Measurements from ENCODE around the gene GALNT3. TPM values are rescaled to one million over a fixed set of nuclear protein-coding genes. Genes with fewer than 3 reads are reported as not detected.

Gene GALNT3
- polyA plus RNA-seq, 1 of the 3 experiments (the other 2 are of a cell fraction) = 0.05 TPM

GRCh38 chr2:165796129-165796528, 2.1 kb upstream of the GALNT3 start (continued):
- TF ChIP-seq REST (IDR thresholded peaks at IDR 0.05; ENCODE audit: low read depth, low read length) (no peak), JUND (IDR thresholded peaks at IDR 0.05) (no peak), GATA2 (CRISPR knock-in tag; IDR thresholded peaks at IDR 0.05) (no peak), RCOR1 (IDR thresholded peaks at IDR 0.05; ENCODE audit: low read length) (no peak), MEF2A (IDR thresholded peaks at IDR 0.05; ENCODE audit: borderline replicate concordance, low read depth) (no peak)

- H3K4me3 ChIP-seq (ENCODE audit: low read depth in 2 of 2, low read length in 1 of 2) = no peak overlapping the region
- DNase-seq = no peak
- no peaks in the 10 kb centered on the region for H3K27me3 ChIP-seq (ENCODE audit: insufficient read depth)
- no peak overlapping the region for H2AFZ ChIP-seq (ENCODE audit: low read depth)
- H4K20me1 ChIP-seq (ENCODE audit: insufficient read depth) = no peaks in the 10 kb centered on the region
- no peaks in the 10 kb centered on the region for H3K79me2 ChIP-seq (ENCODE audit: insufficient read depth)
- no peak overlapping the region for H3K9ac ChIP-seq
- H3K27ac ChIP-seq (ENCODE audit: low read depth in 2 of 2, low read length in 1 of 2) = no peak overlapping the region
- ChIA-PET POLR2A (no interaction called here), CTCF (interaction anchor here (1.6 kb wide), 1 partner anchor 8 kb away, joined by 5 read pairs; no protein-coding TSS in a partner anchor)
- peaks cover 21% of the 10 kb centered on the region for H3F3A ChIP-seq (replicated peaks; ENCODE audit: insufficient read depth)
- 86% methylated on average over 2 of the region's 2 CpGs for WGBS (ENCODE audit: low lambda C conversion rate)
- no peaks in the 10 kb centered on the region for H3K9me2 ChIP-seq
- TF ChIP-seq NFIC (IDR thresholded peaks at IDR 0.05; ENCODE audit: borderline replicate concordance) = no peak
- no peak for TF ChIP-seq CHD2 (IDR thresholded peaks at IDR 0.05; ENCODE audit: low read length, partially characterized antibody)
- TF ChIP-seq YY1 (IDR thresholded peaks at IDR 0.05; ENCODE audit: low read depth) = no peak
- no peak for TF ChIP-seq RAD21 (IDR thresholded peaks at IDR 0.05; ENCODE audit: low read length)
- no peak for TF ChIP-seq NRF1 (IDR thresholded peaks at IDR 0.05; ENCODE audit: low read depth, low read length)
- no peak for TF ChIP-seq MXI1 (IDR thresholded peaks at IDR 0.05; ENCODE audit: low read depth, low read length)
- TF ChIP-seq GATA2 (CRISPR knock-in tag; IDR thresholded peaks at IDR 0.05) = no peak
- no peak for TF ChIP-seq MAX (IDR thresholded peaks at IDR 0.05; ENCODE audit: low read depth)
- TF ChIP-seq FOSL2 (IDR thresholded peaks at IDR 0.05; ENCODE audit: borderline replicate concordance, low read depth) = no peak
- H3K9me3 ChIP-seq = no peaks in the 10 kb centered on the region
- H3K4me2 ChIP-seq = no peak overlapping the region
- H3K36me3 ChIP-seq (replicated peaks in 1 of 2; ENCODE audit: control insufficient read depth in 1 of 2, insufficient read depth in 2 of 2, low read length in 1 of 2) = no peaks in the 10 kb centered on the region
- peaks cover 0 to 26% of the 10 kb centered on the region in 2 experiments; a peak in 2 of 4 replicates for H3K4me1 ChIP-seq (ENCODE audit: control insufficient read depth in 1 of 2, insufficient read depth in 2 of 2, low read depth in 1 of 2, low read length in 1 of 2)
These were observed 964 bp upstream of the GALNT3 start for GRCh38 chr2:165795011-165795410.

GRCh38 chr2:165794536-165794928, 485 bp upstream of the GALNT3 start:
- no peaks in the 10 kb centered on the region for H3K27me3 ChIP-seq (ENCODE audit: insufficient read depth)
- peaks cover 0 to 26% of the 10 kb centered on the region in 2 experiments; a peak in 2 of 4 replicates for H3K4me1 ChIP-seq (ENCODE audit: control insufficient read depth in 1 of 2, insufficient read depth in 2 of 2, low read depth in 1 of 2, low read length in 1 of 2)
- peaks cover 21% of the 10 kb centered on the region for H3F3A ChIP-seq (replicated peaks; ENCODE audit: insufficient read depth)
- WGBS (ENCODE audit: low lambda C conversion rate) = 84% methylated on average over 18 of the region's 18 CpGs
- H3K4me2 ChIP-seq = no peak overlapping the region
- no peak overlapping the region; a peak in 1 of 4 replicates for H3K4me3 ChIP-seq (ENCODE audit: low read depth in 2 of 2, low read length in 1 of 2)
- CTCF ChIA-PET = interaction anchor here (1.6 kb wide), 1 partner anchor 9 kb away, joined by 5 read pairs; no protein-coding TSS in a partner anchor
- H3K79me2 ChIP-seq (ENCODE audit: insufficient read depth) = no peaks in the 10 kb centered on the region
- no peak overlapping the region for H3K27ac ChIP-seq (ENCODE audit: low read depth in 2 of 2, low read length in 1 of 2)
- H3K36me3 ChIP-seq (replicated peaks in 1 of 2; ENCODE audit: control insufficient read depth in 1 of 2, insufficient read depth in 2 of 2, low read length in 1 of 2) = no peaks in the 10 kb centered on the region
- H3K9me2 ChIP-seq = no peaks in the 10 kb centered on the region
- no peaks in the 10 kb centered on the region for H4K20me1 ChIP-seq (ENCODE audit: insufficient read depth)
- POLR2A ChIA-PET = no interaction called here
- no peaks in the 10 kb centered on the region for H3K9me3 ChIP-seq
- H2AFZ ChIP-seq (ENCODE audit: low read depth) = no peak overlapping the region
- H3K9ac ChIP-seq = no peak overlapping the region
- DNase-seq = peak; percentile 8
- TF ChIP-seq RAD21 (IDR thresholded peaks at IDR 0.05; ENCODE audit: low read length) (no peak), ELF1 (IDR thresholded peaks at IDR 0.05) (no peak), FOXJ3 (CRISPR knock-in tag; IDR thresholded peaks at IDR 0.05) (no peak), GATA2 (CRISPR knock-in tag; IDR thresholded peaks at IDR 0.05) (no peak), CHD2 (IDR thresholded peaks at IDR 0.05; ENCODE audit: low read length, partially characterized antibody) (no peak), CTCF (IDR thresholded peaks at IDR 0.05) (no peak), YY1 (IDR thresholded peaks at IDR 0.05; ENCODE audit: low read depth) (no peak)
- TF ChIP-seq, protein P1, sequence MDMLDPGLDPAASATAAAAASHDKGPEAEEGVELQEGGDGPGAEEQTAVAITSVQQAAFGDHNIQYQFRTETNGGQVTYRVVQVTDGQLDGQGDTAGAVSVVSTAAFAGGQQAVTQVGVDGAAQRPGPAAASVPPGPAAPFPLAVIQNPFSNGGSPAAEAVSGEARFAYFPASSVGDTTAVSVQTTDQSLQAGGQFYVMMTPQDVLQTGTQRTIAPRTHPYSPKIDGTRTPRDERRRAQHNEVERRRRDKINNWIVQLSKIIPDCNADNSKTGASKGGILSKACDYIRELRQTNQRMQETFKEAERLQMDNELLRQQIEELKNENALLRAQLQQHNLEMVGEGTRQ (IDR thresholded peaks at IDR 0.05; ENCODE audit: borderline replicate concordance, low read depth, low read length) = no peak
- TF ChIP-seq, protein P2, sequence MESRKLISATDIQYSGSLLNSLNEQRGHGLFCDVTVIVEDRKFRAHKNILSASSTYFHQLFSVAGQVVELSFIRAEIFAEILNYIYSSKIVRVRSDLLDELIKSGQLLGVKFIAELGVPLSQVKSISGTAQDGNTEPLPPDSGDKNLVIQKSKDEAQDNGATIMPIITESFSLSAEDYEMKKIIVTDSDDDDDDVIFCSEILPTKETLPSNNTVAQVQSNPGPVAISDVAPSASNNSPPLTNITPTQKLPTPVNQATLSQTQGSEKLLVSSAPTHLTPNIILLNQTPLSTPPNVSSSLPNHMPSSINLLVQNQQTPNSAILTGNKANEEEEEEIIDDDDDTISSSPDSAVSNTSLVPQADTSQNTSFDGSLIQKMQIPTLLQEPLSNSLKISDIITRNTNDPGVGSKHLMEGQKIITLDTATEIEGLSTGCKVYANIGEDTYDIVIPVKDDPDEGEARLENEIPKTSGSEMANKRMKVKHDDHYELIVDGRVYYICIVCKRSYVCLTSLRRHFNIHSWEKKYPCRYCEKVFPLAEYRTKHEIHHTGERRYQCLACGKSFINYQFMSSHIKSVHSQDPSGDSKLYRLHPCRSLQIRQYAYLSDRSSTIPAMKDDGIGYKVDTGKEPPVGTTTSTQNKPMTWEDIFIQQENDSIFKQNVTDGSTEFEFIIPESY (IDR thresholded peaks at IDR 0.05; ENCODE audit: borderline replicate concordance, low read depth) = no peak
